ENCODE data around the gene CCDC77.

GRCh38 chr12:418432-418831 lies 17.0 kb downstream of the CCDC77 start:
- TF ChIP-seq EGR1 (IDR thresholded peaks at IDR 0.05; ENCODE audit: borderline replicate concordance in 1 of 2, low read depth in 2 of 2, low read length in 2 of 2), result no peak
- no peak for TF ChIP-seq CTCF (IDR thresholded peaks at IDR 0.05 in 2 of 3, conservative IDR thresholded peaks at IDR 0.05 in 1 of 3; ENCODE audit: control insufficient read depth in 2 of 3, extremely low read depth in 1 of 3, insufficient read depth in 1 of 3, low read depth in 3 of 3, low read length in 3 of 3)
- no peak for TF ChIP-seq MYC (IDR thresholded peaks at IDR 0.05; ENCODE audit: insufficient read depth, insufficient read length, insufficient replicate concordance, low read length, severe bottlenecking)

All from GM12878 (cell line).